Measurements from ENCODE around the gene KIF1A. TPM values are rescaled to one million over a fixed set of nuclear protein-coding genes. Genes with fewer than 3 reads are reported as not detected.

The KIF1A gene
- polyA plus RNA-seq, 1 donor from 2014 or later, result 63.4 TPM

DNA sequence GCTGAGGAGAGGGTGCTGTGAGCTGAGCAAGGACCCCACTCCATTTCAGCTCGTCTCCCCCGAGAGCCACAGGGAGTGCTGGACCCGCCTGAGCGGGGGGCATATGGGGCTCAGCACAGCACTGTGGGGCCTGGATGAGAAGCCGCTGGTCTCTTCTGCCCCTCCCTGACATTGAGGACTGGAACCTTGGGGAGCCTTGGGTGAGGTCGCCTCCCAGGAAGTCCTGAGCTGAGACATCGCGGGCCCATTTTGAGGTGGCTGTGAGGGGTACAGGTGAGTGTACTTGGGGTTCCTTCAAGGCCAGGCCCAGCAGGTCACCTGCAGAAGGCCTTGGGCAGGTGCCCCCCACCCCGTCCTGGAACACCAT, 131.5 kb downstream of the KIF1A start:
- Histone ChIP-seq H3K36me3 (ENCODE audit: insufficient read depth, low read length) (no peaks in the 10 kb centered on the region), H3K27me3 (ENCODE audit: insufficient read depth, low read depth, low read length) (no peaks in the 10 kb centered on the region), H3F3A (ENCODE audit: insufficient read depth, low read length, poor library complexity, severe bottlenecking) (no peaks in the 10 kb centered on the region), H2AFZ (ENCODE audit: low read depth, low read length) (no peak overlapping the region), H3K9me3 (ENCODE audit: low read length) (no peaks in the 10 kb centered on the region), H3K27ac (ENCODE audit: low read length) (no peak overlapping the region), H3K4me3 (ENCODE audit: low read length) (no peak overlapping the region), H3K4me2 (ENCODE audit: low read length) (no peak overlapping the region), H3K79me2 (replicated peaks; ENCODE audit: insufficient read depth, low read length) (no peaks in the 10 kb centered on the region), H3K9ac (ENCODE audit: low read length) (no peak overlapping the region), H4K20me1 (ENCODE audit: insufficient read depth) (no peaks in the 10 kb centered on the region), H3K9me2 (ENCODE audit: insufficient read depth, low read length) (no peaks in the 10 kb centered on the region)
- TF ChIP-seq MXI1 (conservative IDR thresholded peaks at IDR 0.05; ENCODE audit: poor library complexity, severe bottlenecking) (no peak), EZH2 (IDR thresholded peaks at IDR 0.05; ENCODE audit: borderline replicate concordance, insufficient read depth, low read length, poor library complexity, severe bottlenecking) (no peak), TAF1 (IDR thresholded peaks at IDR 0.05; ENCODE audit: low read depth) (no peak), POLR2AphosphoS5 (IDR thresholded peaks at IDR 0.05) (no peak), CTCF (IDR thresholded peaks at IDR 0.05; ENCODE audit: poor library complexity, severe bottlenecking) (no peak), RAD21 (conservative IDR thresholded peaks at IDR 0.05) (no peak)

GRCh38 chr2:240687741-240688552, 132.1 kb downstream of the KIF1A start:
- Histone ChIP-seq H3K9me3 (ENCODE audit: low read length) (no peaks in the 10 kb centered on the region), H3K27me3 (ENCODE audit: insufficient read depth, low read depth, low read length) (no peaks in the 10 kb centered on the region), H2AFZ (ENCODE audit: low read depth, low read length) (no peak overlapping the region), H4K20me1 (ENCODE audit: insufficient read depth) (no peaks in the 10 kb centered on the region), H3F3A (ENCODE audit: insufficient read depth, low read length, poor library complexity, severe bottlenecking) (no peaks in the 10 kb centered on the region), H3K9me2 (ENCODE audit: insufficient read depth, low read length) (no peaks in the 10 kb centered on the region), H3K27ac (ENCODE audit: low read length) (no peak overlapping the region), H3K79me2 (replicated peaks; ENCODE audit: insufficient read depth, low read length) (no peaks in the 10 kb centered on the region), H3K36me3 (ENCODE audit: insufficient read depth, low read length) (no peaks in the 10 kb centered on the region), H3K4me3 (ENCODE audit: low read length) (no peak overlapping the region), H3K9ac (ENCODE audit: low read length) (no peak overlapping the region), H3K4me2 (ENCODE audit: low read length) (no peak overlapping the region)
- no peak for TF ChIP-seq TAF1 (IDR thresholded peaks at IDR 0.05; ENCODE audit: low read depth)
- no peak for TF ChIP-seq SMC3 (conservative IDR thresholded peaks at IDR 0.05; ENCODE audit: poor library complexity)
- no peak for TF ChIP-seq CTCF (IDR thresholded peaks at IDR 0.05; ENCODE audit: poor library complexity, severe bottlenecking)
- no peak for TF ChIP-seq EP300 (conservative IDR thresholded peaks at IDR 0.05; ENCODE audit: poor library complexity, severe bottlenecking)
- no peak for TF ChIP-seq RAD21 (conservative IDR thresholded peaks at IDR 0.05)
- no peak for TF ChIP-seq EZH2 (IDR thresholded peaks at IDR 0.05; ENCODE audit: borderline replicate concordance, insufficient read depth, low read length, poor library complexity, severe bottlenecking)
- TF ChIP-seq POLR2AphosphoS5 (IDR thresholded peaks at IDR 0.05), result no peak
- no peak for TF ChIP-seq MXI1 (conservative IDR thresholded peaks at IDR 0.05; ENCODE audit: poor library complexity, severe bottlenecking)
